Astrocyte (in vitro differentiated cells and primary cell): ENCODE data around the gene ABTB2. TPM values are rescaled to one million over a fixed set of nuclear protein-coding genes. Genes with fewer than 3 reads are reported as not detected.
"Not testable (repeated sequence)": the region's sequence is repeated elsewhere in the genome, so short reads cannot be mapped to it uniquely, and the experiment has no call there.

ENCODE experiments used
- DNase-seq: peaks from one replicate; pipeline ENCODE4 v3.0.0-alpha.2; 2010; ENCODE audit warnings: low read depth
- FAIRE-seq: peaks from 2 replicates; lab custom pipeline; 2011; peaks lifted over from hg19 to GRCh38; lab: Jason Lieb, UNC
- H2AFZ ChIP-seq: 2 replicates; pipeline ENCODE4 v1.6.0; 2012; ENCODE audit warnings: low read depth, low read length, inconsistent platforms
- H3K27ac ChIP-seq: 2 replicates; pipeline ENCODE4 v1.5.1; 2011; ENCODE audit warnings: low read depth, low read length, inconsistent platforms
- H3K27me3 ChIP-seq: 2 replicates; pipeline ENCODE4 v1.6.0; 2011; ENCODE audit warnings: low read length, inconsistent platforms; ENCODE audit not compliant: insufficient read depth
- H3K36me3 ChIP-seq: 2 replicates; pipeline ENCODE4 v1.5.1; 2011; ENCODE audit warnings: low read length, inconsistent platforms; ENCODE audit not compliant: insufficient read depth
- H3K4me1 ChIP-seq: 2 replicates; pipeline ENCODE4 v1.5.1; 2011; ENCODE audit warnings: low read length, inconsistent platforms; ENCODE audit not compliant: insufficient read depth
- H3K4me2 ChIP-seq: 2 replicates; pipeline ENCODE4 v1.6.0; 2012; ENCODE audit warnings: low read length, inconsistent platforms
- H3K4me3 ChIP-seq: 2 replicates; pipeline ENCODE4 v1.5.1; 2011; ENCODE audit warnings: low read depth, mild to moderate bottlenecking, low read length, inconsistent platforms; ENCODE audit not compliant: insufficient read depth
- H3K79me2 ChIP-seq: 2 replicates; pipeline ENCODE4 v1.6.0; 2012; ENCODE audit warnings: mild to moderate bottlenecking, low read length, inconsistent platforms; ENCODE audit not compliant: insufficient read depth
- H3K9ac ChIP-seq: 2 replicates; pipeline ENCODE4 v1.6.0; 2012; ENCODE audit warnings: mild to moderate bottlenecking, low read length, inconsistent platforms
- H3K9me3 ChIP-seq: 2 replicates; pipeline ENCODE4 v1.5.1; 2012; ENCODE audit warnings: low read depth, mild to moderate bottlenecking, low read length, inconsistent platforms; ENCODE audit not compliant: insufficient read depth
- H4K20me1 ChIP-seq: 2 replicates; pipeline ENCODE4 v1.6.0; 2012; ENCODE audit warnings: low read length, inconsistent platforms; ENCODE audit not compliant: insufficient read depth
- H3K27ac Mint-ChIP-seq: one replicate; pipeline ENCODE4 v1.8.0; 2021; ENCODE audit warnings: mild to moderate bottlenecking, mixed read lengths; ENCODE audit not compliant: unreplicated experiment
- H3K27me3 Mint-ChIP-seq: one replicate; pipeline ENCODE4 v1.8.0; 2021; ENCODE audit warnings: low read depth, mixed read lengths; ENCODE audit not compliant: unreplicated experiment
- H3K36me3 Mint-ChIP-seq: one replicate; pipeline ENCODE4 v1.8.0; 2021; ENCODE audit warnings: low read depth, mixed read lengths; ENCODE audit not compliant: unreplicated experiment
- H3K4me1 Mint-ChIP-seq: one replicate; pipeline ENCODE4 v1.8.0; 2021; ENCODE audit warnings: low read depth, mixed read lengths; ENCODE audit not compliant: unreplicated experiment
- H3K4me3 Mint-ChIP-seq: one replicate; pipeline ENCODE4 v1.8.0; 2021; ENCODE audit warnings: mild to moderate bottlenecking, moderate library complexity, mixed read lengths; ENCODE audit not compliant: unreplicated experiment
- H3K9me3 Mint-ChIP-seq: one replicate; pipeline ENCODE4 v1.8.0; 2021; ENCODE audit warnings: mild to moderate bottlenecking, mixed read lengths; ENCODE audit not compliant: unreplicated experiment
- EZH2 ChIP-seq: IDR thresholded peaks from 2 replicates; pipeline ENCODE4 v1.6.1; 2012; ENCODE audit warnings: mild to moderate bottlenecking, low read length, inconsistent platforms; ENCODE audit not compliant: insufficient read depth
- total RNA-seq: library from RNA; stranded (reverse); gene quantifications from 2 replicates; pipeline ENCODE4 v1.2.1, GENCODE V29; 2021
- TF ChIP-seq, protein P1 (sequence below): IDR thresholded peaks from 2 replicates; pipeline ENCODE4 v1.5.1; 2011; ENCODE audit warnings: low read depth, mild to moderate bottlenecking, inconsistent platforms, low read length, moderate library complexity; ENCODE audit not compliant: insufficient read depth

The ABTB2 gene
- total RNA-seq, 1 donor from 2014 or later, result 14.1 TPM

DNA sequence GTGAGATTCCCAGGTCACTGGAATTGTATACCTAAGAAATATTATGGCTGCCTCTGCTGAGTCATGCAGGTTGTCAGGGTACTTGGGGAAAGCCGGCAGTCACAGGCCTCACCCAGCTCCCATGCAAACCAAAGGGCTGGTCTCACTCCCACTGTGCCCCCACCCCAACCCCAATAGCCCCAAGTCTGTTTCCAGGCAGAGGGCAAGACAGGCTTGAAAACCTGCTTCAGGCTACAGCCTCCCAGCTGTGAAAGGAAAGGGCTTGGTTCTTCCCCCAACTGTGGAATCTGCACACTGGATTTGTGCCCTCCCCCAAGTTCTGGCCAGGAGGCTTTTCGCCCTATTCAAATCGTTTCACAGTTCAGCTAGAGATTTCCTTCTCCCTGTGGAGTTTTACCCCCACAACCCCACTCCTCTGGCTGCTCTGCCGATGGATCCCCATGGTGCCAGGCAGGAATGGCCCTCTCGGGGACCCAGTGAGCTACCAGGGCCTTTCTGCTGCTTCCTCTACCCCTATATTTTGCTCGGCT is 37.0 kb upstream of the ABTB2 start:
- no peak for DNase-seq
- H3K9me3 ChIP-seq, result no peaks in the 10 kb centered on the region
- no peaks in the 10 kb centered on the region for H3K27me3 ChIP-seq
- TF ChIP-seq, protein P1, sequence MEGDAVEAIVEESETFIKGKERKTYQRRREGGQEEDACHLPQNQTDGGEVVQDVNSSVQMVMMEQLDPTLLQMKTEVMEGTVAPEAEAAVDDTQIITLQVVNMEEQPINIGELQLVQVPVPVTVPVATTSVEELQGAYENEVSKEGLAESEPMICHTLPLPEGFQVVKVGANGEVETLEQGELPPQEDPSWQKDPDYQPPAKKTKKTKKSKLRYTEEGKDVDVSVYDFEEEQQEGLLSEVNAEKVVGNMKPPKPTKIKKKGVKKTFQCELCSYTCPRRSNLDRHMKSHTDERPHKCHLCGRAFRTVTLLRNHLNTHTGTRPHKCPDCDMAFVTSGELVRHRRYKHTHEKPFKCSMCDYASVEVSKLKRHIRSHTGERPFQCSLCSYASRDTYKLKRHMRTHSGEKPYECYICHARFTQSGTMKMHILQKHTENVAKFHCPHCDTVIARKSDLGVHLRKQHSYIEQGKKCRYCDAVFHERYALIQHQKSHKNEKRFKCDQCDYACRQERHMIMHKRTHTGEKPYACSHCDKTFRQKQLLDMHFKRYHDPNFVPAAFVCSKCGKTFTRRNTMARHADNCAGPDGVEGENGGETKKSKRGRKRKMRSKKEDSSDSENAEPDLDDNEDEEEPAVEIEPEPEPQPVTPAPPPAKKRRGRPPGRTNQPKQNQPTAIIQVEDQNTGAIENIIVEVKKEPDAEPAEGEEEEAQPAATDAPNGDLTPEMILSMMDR, result no peak
- no peak for TF ChIP-seq EZH2
- H3K36me3 ChIP-seq, result no peaks in the 10 kb centered on the region
- no peak for FAIRE-seq
- Mint-ChIP-seq H3K36me3 (peaks cover 3% of the 10 kb centered on the region), H3K9me3 (peaks cover 20% of the 10 kb centered on the region), H3K27ac (no peak overlapping the region), H3K27me3 (peaks cover 8% of the 10 kb centered on the region), H3K4me1 (peaks cover 4% of the 10 kb centered on the region), H3K4me3 (no peak overlapping the region)
- no peak overlapping the region for H2AFZ ChIP-seq
- H4K20me1 ChIP-seq, result no peaks in the 10 kb centered on the region
- H3K9ac ChIP-seq, result no peak overlapping the region
- no peaks in the 10 kb centered on the region for H3K4me1 ChIP-seq
- no peak overlapping the region for H3K4me2 ChIP-seq
- no peaks in the 10 kb centered on the region for H3K79me2 ChIP-seq
- H3K27ac ChIP-seq, result no peak overlapping the region
- H3K4me3 ChIP-seq, result no peak overlapping the region

DNA sequence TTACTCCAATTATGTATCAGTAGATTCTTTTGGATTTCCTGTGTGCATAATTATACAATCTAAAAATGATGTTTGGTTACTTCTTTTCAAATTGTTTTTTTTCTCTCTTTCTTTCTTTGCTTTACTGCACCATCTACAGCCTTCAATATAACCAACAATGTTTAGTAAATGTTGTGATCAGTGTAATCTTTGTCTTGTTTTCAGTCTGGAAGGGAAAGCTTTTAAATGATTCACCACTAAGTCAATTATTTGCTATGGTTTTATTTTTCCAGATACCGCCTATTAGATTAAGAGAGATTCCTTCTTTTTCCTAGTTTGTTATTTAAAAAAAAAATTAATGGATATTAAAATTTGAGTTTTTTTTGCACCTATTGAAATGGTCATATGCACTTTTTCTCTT is 29.8 kb upstream of the ABTB2 start:
- H3K27me3 ChIP-seq, result no peaks in the 10 kb centered on the region
- Mint-ChIP-seq H3K27ac (no peak overlapping the region), H3K4me1 (no peaks in the 10 kb centered on the region), H3K9me3 (peaks cover 6% of the 10 kb centered on the region), H3K36me3 (no peaks in the 10 kb centered on the region), H3K4me3 (no peak overlapping the region), H3K27me3 (peaks cover 8% of the 10 kb centered on the region)
- H3K9ac ChIP-seq, result no peak overlapping the region
- no peaks in the 10 kb centered on the region for H3K4me1 ChIP-seq
- H3K27ac ChIP-seq, result no peak overlapping the region
- no peaks in the 10 kb centered on the region for H3K79me2 ChIP-seq
- DNase-seq, result no peak
- FAIRE-seq, result no peak
- H2AFZ ChIP-seq, result no peak overlapping the region
- H3K4me2 ChIP-seq, result no peak overlapping the region
- no peaks in the 10 kb centered on the region for H3K9me3 ChIP-seq
- H4K20me1 ChIP-seq, result no peaks in the 10 kb centered on the region
- H3K36me3 ChIP-seq, result no peaks in the 10 kb centered on the region
- H3K4me3 ChIP-seq, result no peak overlapping the region
- TF ChIP-seq, protein P1, result no peak
- no peak for TF ChIP-seq EZH2

DNA sequence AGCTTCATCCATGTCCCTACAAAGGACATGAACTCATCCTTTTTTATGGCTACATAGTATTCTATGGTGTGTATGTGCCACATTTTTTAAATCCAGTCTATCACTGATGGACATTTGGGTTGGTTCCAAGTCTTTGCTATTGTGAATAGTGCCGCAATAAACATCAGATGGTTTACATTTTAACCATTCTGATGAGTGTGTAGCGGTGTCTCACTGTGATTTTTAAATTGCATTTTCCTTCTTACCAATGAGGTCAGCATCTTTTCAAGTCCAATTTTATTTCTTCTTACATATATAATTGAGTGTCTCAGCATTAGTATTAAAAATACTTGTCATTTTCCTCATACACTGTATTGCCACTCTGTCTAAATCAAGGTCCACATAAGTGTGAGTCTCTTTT is 28.5 kb upstream of the ABTB2 start:
- not testable (repeated sequence) for H3K9me3 Mint-ChIP-seq, H3K27me3 ChIP-seq, H3K4me1 ChIP-seq, H3K27ac ChIP-seq, H3K27me3 Mint-ChIP-seq, H3K4me2 ChIP-seq, H3K9ac ChIP-seq, DNase-seq, H3K9me3 ChIP-seq, H3K36me3 ChIP-seq, FAIRE-seq, H4K20me1 ChIP-seq, H3K4me3 ChIP-seq, H3K79me2 ChIP-seq, H3K4me1 Mint-ChIP-seq, H3K27ac Mint-ChIP-seq, H2AFZ ChIP-seq, H3K4me3 Mint-ChIP-seq, H3K36me3 Mint-ChIP-seq
